T-helper 1 cell (primary cell): ENCODE measurements around the gene ARHGAP24.

ENCODE experiments used
- DNase-seq, 5 donors: peaks; one replicate each; pipeline ENCODE4 v3.0.0-alpha.2; 2012 to 2020
- total RNA-seq, 4 donors: gene quantifications; one replicate each; lab custom pipeline; 2026; lab: John Stamatoyannopoulos, UW

The ARHGAP24 gene
- total RNA-seq, result 0 to 0.30 (median 0) reads per million in 4 donors

GRCh38 chr4:85474818-85475630, at the start of gene ARHGAP24:
ARHGAP24 (plus strand) TSS chr4:85475150.
- peak in 1 of 5 donors; percentile 1 for DNase-seq

- DNase-seq, result no peak
Measured at GRCh38 chr4:85426366-85426765, 48.6 kb upstream of the ARHGAP24 start.

GRCh38 chr4:85427123-85427522, 47.8 kb upstream of the ARHGAP24 start:
- no peak for DNase-seq

- no peak for DNase-seq
Measured at GRCh38 chr4:85430226-85430625, 44.7 kb upstream of the ARHGAP24 start.

- no peak for DNase-seq
Measured at GRCh38 chr4:85430697-85431096, 44.3 kb upstream of the ARHGAP24 start.

- no peak for DNase-seq
Measured at GRCh38 chr4:85431156-85431555, 43.8 kb upstream of the ARHGAP24 start.

- no peak for DNase-seq
Measured at GRCh38 chr4:85431881-85432485, 43.0 kb upstream of the ARHGAP24 start.

- DNase-seq, result no peak
Measured at GRCh38 chr4:85445050-85445639, 29.8 kb upstream of the ARHGAP24 start.

GRCh38 chr4:85446141-85446861, 28.6 kb upstream of the ARHGAP24 start:
- DNase-seq, result no peak

GRCh38 chr4:85448906-85449890, 25.8 kb upstream of the ARHGAP24 start:
- DNase-seq, result no peak

GRCh38 chr4:85452058-85452731, 22.8 kb upstream of the ARHGAP24 start:
- DNase-seq, result no peak

GRCh38 chr4:85455942-85456341, 19.0 kb upstream of the ARHGAP24 start:
- no peak for DNase-seq

- no peak for DNase-seq
Measured at GRCh38 chr4:85457752-85458467, 17.0 kb upstream of the ARHGAP24 start.

GRCh38 chr4:85459736-85460135, 15.2 kb upstream of the ARHGAP24 start:
- DNase-seq, result no peak

GRCh38 chr4:85474356-85474755, 594 bp upstream of the ARHGAP24 start:
- no peak for DNase-seq

GRCh38 chr4:85475631-85476233, 782 bp downstream of the ARHGAP24 start:
- no peak for DNase-seq

- DNase-seq, result no peak
Measured at GRCh38 chr4:85476381-85476780, 1.4 kb downstream of the ARHGAP24 start.

- no peak for DNase-seq
Measured at GRCh38 chr4:85477534-85477933, 2.6 kb downstream of the ARHGAP24 start.

- no peak for DNase-seq
Measured at GRCh38 chr4:85478576-85478975, 3.6 kb downstream of the ARHGAP24 start.
